ENCODE results near the gene ANKRD12. TPM values are rescaled to one million over a fixed set of nuclear protein-coding genes. Genes with fewer than 3 reads are reported as not detected.
A peak's percentile ranks its signal among the peaks of the same experiment; 100 is the strongest.

Gene ANKRD12
- total RNA-seq, 1 donor, result 32.0 TPM

DNA sequence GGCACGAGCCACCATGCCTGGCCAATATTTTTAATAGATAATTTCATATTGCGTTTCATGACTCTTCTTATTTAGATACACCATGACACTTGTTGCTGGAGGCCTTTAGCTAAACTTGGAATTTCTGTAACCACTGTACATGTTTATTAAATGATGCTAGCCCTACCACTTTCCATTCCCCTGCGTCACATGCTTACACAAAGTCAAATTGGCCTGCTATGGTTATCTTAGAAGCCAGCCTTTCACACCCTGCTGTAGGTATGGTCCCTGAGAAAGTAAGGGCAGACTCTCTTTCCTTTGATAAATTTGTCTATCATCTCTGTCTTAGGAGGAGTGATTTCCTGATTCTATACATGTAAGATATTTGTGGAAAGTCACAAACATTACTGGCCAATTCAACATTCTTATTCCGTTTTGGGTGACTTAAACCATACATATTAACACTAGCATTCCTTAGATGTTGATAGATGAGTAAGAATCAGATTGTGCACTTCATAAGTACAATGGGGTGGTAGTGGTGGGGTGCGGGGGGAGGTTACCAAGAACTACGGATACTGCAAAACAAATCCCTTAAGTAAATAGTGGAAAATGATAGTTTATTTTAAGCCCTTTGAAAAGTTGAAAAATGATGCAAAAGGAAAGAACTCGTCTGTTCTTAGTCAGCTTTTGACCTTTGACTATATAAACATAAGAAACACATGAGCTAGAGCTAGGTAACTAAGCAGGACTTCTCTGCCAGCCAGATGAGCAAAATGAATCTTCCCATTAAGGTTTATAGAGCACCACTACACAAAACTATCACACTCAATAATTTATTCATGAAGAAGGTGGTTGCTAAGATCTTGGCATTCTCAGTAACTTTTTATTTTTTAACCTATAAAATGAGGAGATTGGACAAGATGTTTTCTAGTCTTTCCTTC, 42.0 kb upstream of the ANKRD12 start:
- no peak for TF ChIP-seq CTCF (IDR thresholded peaks at IDR 0.05; ENCODE audit: insufficient read depth, low read depth, low read length)
- peak; percentile 92 for DNase-seq (ENCODE audit: low read depth)
- no peak overlapping the region for H3K4me3 ChIP-seq (ENCODE audit: low read depth, low read length)

DNA sequence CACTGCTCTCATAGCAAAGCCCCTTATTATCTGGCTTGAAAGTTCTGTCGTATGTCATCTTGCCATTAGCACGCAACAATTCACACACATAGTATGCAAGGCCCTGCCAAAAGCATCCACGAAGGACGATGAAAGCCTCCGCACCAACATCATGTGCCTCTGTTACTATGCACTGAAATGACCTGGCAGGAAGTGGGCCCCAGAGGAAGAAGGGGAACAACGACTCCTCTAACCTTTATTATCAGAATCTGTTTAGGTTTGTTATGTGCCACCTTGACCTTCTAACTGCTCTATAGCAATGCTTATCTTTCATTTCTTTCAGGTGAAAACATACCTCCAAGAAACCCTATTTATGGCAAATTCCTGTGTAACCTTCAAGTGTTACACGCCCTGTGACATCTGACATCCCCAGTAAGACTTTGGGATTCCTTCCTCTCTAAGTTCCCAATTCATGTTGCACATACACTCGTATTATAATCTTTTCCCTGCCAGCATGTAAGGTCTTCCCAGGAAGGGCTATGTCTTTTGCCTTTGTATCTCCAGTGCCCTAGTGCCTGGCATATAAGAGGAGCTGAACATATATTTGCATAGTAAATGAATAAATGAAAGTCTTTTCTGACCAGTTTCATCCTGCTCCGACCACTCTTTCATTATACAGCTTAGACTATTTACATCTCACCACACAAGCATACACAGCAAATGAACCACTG, 41.1 kb upstream of the ANKRD12 start:
- peak; percentile 42 for DNase-seq (ENCODE audit: low read depth)
- H3K4me3 ChIP-seq (ENCODE audit: low read depth, low read length), result no peak overlapping the region
- no peak for TF ChIP-seq CTCF (IDR thresholded peaks at IDR 0.05; ENCODE audit: insufficient read depth, low read depth, low read length)

GRCh38 chr18:9096007-9096371, 40.6 kb upstream of the ANKRD12 start:
- DNase-seq (ENCODE audit: low read depth), result no peak
- H3K4me3 ChIP-seq (ENCODE audit: low read depth, low read length), result no peak overlapping the region
- no peak for TF ChIP-seq CTCF (IDR thresholded peaks at IDR 0.05; ENCODE audit: insufficient read depth, low read depth, low read length)

- DNase-seq (ENCODE audit: low read depth), result no peak
- no peak overlapping the region for H3K4me3 ChIP-seq (ENCODE audit: low read depth, low read length)
- no peak for TF ChIP-seq CTCF (IDR thresholded peaks at IDR 0.05; ENCODE audit: insufficient read depth, low read depth, low read length)
Measured at GRCh38 chr18:9096685-9097084, 39.9 kb upstream of the ANKRD12 start.

GRCh38 chr18:9097349-9097748, 39.2 kb upstream of the ANKRD12 start:
- H3K4me3 ChIP-seq (ENCODE audit: low read depth, low read length), result no peak overlapping the region
- DNase-seq (ENCODE audit: low read depth), result no peak

DNA sequence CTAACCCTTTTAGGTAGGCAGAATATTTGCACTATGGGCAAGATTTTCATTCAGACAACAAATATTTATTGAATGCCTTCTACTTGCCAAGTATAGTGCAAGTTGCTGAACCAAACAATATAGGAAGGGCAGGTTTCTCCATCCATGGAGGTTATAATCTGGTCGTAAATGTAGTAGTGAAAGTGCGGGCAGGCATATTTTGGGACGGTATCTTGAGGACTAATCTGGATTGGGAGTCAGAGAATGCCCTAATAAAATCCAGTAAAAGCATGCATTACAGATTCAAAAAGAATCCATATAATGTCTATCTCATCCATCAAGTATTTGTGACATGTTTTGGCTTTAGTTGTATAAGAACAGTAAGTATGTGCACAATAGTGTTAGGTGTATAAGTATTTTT, 35.8 kb upstream of the ANKRD12 start:
- no peak for DNase-seq (ENCODE audit: low read depth)

More at GRCh38 chr18:9097349-9097748, 39.2 kb upstream of the ANKRD12 start:
- TF ChIP-seq CTCF (IDR thresholded peaks at IDR 0.05; ENCODE audit: insufficient read depth, low read depth, low read length), result no peak

More for the DNA sequence above, 35.8 kb upstream of the ANKRD12 start:
- no peak overlapping the region for H3K4me3 ChIP-seq (ENCODE audit: low read depth, low read length)
- no peak for TF ChIP-seq CTCF (IDR thresholded peaks at IDR 0.05; ENCODE audit: insufficient read depth, low read depth, low read length)
